ENCODE measurements around the gene OR4M2. TPM values are rescaled to one million over a fixed set of nuclear protein-coding genes. Genes with fewer than 3 reads are reported as not detected.
"Not testable (repeated sequence)": the region's sequence is repeated elsewhere in the genome, so short reads cannot be mapped to it uniquely, and the experiment has no call there.

The OR4M2 gene, protein sequence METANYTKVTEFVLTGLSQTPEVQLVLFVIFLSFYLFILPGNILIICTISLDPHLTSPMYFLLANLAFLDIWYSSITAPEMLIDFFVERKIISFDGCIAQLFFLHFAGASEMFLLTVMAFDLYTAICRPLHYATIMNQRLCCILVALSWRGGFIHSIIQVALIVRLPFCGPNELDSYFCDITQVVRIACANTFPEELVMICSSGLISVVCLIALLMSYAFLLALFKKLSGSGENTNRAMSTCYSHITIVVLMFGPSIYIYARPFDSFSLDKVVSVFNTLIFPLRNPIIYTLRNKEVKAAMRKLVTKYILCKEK
- total RNA-seq (not detected), polyA plus RNA-seq (not detected)

DNA sequence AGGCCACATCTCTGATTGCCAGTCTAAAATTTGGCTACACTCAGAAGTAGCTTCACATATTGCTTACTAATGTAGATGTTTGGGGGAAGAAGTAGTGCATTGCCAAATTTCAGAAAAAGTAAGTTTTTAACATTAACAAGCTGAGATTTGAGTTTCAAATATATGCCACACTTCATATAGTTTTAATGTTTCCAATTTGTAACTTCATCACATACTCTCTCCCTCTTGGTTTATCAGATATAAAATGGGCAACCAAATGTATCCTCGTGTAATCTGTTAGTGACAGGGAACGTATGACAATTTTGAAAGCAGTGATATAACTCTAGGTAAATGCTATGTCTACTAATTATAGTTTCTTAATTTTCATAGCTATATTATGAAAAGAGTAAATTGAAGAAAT lies at the start of gene OR4M2:
Gene OR4M2 (plus strand): TSS at position 301 of the 400 bp plus-strand sequence. CDS start 98 bp downstream, at position 399.
- H3K36me3 ChIP-seq (ENCODE audit: insufficient read depth); H3K4me3 ChIP-seq (ENCODE audit: low read depth, low read length); H3K27ac ChIP-seq (ENCODE audit: low read depth); H3K4me1 ChIP-seq (ENCODE audit: insufficient read depth); DNase-seq (ENCODE audit: extremely low spot score): not testable (repeated sequence)
- 100% methylated on average over 1 of the region's 2 CpGs for WGBS

DNA sequence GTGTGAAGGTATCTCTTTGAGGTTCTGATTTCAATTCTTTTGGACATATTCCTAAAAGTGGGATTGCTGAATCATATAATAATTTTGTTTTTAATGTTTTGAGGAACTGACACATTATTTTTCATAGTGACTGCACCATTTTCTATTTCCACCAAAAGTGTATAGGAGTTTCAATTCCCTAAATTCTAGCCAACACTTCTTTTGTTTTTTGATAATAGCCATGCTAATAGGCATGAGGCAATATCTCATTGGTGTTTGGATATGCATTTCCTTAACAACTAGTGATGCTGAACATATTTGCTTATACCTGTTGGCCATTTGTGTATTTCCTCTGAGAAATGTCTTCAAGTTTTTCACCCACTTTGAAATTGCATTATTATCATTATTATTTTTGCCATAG lies 11.1 kb upstream of the OR4M2 start:
- not testable (repeated sequence) for H3K36me3 ChIP-seq (ENCODE audit: insufficient read depth); H3K4me1 ChIP-seq (ENCODE audit: insufficient read depth); H3K27ac ChIP-seq (ENCODE audit: low read depth); H3K4me3 ChIP-seq (ENCODE audit: low read depth, low read length); DNase-seq (ENCODE audit: extremely low spot score)

DNA sequence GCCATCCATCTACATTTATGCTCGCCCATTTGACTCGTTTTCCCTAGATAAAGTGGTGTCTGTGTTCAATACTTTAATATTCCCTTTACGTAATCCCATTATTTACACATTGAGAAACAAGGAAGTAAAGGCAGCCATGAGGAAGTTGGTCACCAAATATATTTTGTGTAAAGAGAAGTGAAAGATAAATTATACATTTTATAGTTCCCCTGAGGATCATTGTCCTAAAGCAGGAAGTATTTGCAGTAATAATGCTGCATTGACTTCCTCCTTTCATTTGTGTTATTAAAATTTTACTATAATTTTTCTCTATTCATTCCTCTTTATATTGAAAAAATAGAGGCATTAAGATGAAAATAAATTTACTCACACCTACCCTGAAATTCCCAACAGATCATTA lies 1.1 kb downstream of the OR4M2 start:
- not testable (repeated sequence) for H3K27ac ChIP-seq (ENCODE audit: low read depth); H3K36me3 ChIP-seq (ENCODE audit: insufficient read depth); H3K4me1 ChIP-seq (ENCODE audit: insufficient read depth); DNase-seq (ENCODE audit: extremely low spot score); H3K4me3 ChIP-seq (ENCODE audit: low read depth, low read length)
- WGBS = no CpG with 5 or more reads among the region's 3 CpGs

DNA sequence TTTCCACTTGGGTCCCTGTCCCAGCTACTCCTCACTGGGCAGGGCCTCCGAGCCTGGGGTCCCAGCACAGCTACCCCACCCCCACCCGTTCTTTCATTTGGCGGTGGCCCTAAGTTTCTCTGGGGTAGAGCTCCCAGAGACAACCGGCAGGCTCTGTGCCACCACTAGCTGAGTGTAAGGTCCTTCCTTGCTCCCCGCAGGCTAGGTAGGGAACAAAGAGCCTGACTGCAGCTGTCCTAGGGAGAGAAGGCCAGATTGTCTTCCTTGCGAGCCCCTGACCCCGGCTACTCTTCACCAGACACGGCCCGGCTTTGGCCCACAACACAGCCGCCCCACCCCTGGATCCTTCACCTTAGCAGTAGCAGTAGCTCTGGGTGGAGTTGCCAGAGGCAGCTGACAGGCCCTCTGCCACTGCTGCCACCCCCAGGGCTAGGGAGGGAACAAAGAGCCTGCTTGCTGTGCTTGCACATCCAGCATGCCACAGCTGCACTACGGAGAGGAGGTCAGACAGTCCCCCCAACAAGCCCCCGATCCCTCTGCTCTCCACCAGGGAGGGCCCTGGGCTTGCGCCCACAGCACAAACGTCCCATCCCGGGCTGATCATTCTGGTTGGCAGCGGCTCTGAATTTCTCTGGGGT lies 18.4 kb downstream of the OR4M2 start:
- H3K4me3 ChIP-seq (ENCODE audit: low read depth, low read length); DNase-seq (ENCODE audit: extremely low spot score); H3K27ac ChIP-seq (ENCODE audit: low read depth); H3K4me1 ChIP-seq (ENCODE audit: insufficient read depth); H3K36me3 ChIP-seq (ENCODE audit: insufficient read depth): not testable (repeated sequence)
- 79% methylated on average over 3 of the region's 16 CpGs for WGBS

DNA sequence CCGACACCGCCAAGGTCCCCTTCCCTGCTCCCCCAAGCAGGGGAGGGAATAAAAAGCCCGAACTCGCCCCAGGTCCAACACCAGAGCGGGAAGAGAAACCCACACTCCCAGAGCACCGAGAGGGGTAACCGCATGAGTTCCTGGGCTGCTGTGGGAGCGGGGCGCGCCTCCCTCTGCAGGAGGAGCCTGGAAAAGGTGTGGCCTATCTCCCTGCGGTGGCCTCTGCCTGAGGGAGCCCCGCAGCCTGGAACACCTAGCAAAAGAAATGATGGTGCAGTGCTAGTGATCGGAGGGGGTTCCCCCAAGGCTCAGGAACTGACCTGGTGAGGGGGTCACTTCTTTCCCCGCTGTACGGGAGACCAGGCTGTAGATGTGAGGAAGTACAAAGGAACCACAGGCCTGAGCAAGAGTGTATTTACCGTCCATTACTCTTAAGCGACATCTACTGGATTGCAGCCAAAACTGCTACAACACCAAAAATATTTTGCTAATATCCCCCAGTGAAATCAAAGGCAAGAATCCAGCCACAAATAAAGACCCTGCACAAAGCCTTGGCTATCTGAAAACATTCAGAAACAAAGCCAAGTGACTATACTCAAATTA lies 19.1 kb downstream of the OR4M2 start:
- WGBS = no CpG with 5 or more reads among the region's 17 CpGs
- not testable (repeated sequence) for DNase-seq (ENCODE audit: extremely low spot score); H3K4me3 ChIP-seq (ENCODE audit: low read depth, low read length); H3K36me3 ChIP-seq (ENCODE audit: insufficient read depth); H3K4me1 ChIP-seq (ENCODE audit: insufficient read depth); H3K27ac ChIP-seq (ENCODE audit: low read depth)

DNA sequence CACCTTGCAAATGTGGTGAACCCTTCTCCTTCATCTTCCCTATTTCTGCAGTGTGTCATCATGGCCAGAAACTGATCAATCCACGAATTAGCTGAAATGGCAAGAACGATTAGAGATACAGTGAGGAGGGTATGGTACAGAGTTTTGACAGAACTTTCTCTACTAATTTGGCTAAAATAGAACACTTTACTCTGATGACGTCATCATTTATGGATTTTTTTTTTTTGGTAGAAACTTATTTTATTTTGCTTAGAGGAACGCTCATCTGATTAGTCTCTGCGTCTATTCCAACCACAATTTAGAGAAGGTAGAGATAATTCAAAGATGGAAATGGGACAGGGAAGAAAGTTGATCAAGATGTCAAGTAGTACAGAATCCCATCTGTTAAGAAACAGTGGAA lies 41.7 kb downstream of the OR4M2 start:
- H3K27ac ChIP-seq (ENCODE audit: low read depth); H3K4me1 ChIP-seq (ENCODE audit: insufficient read depth); DNase-seq (ENCODE audit: extremely low spot score); H3K4me3 ChIP-seq (ENCODE audit: low read depth, low read length); H3K36me3 ChIP-seq (ENCODE audit: insufficient read depth): not testable (repeated sequence)
- WGBS = 61% methylated on average over 5 of the region's 5 CpGs

Other genes starting within 250 kb of the OR4M2 start
- gene POTEB, start 202.8 kb upstream of the OR4M2 start, total RNA-seq = not detected
- gene POTEB, start 202.8 kb upstream of the OR4M2 start, polyA plus RNA-seq = not detected

Data from urinary bladder (tissue), 4 donors.